NB4 (cell line): ENCODE results near the gene ABCD4.

Source experiments
- MAX ChIP-seq: IDR thresholded peaks from 2 replicates; pipeline ENCODE4 v1.6.1; 2011; ENCODE audit warnings: low read depth, low read length
- POLR2A ChIP-seq: IDR thresholded peaks from 2 replicates; pipeline ENCODE4 v1.6.1; 2011; ENCODE audit warnings: mild to moderate bottlenecking; ENCODE audit not compliant: insufficient read length; ENCODE audit errors: extremely low read depth
- TF ChIP-seq, protein P1 (sequence below): IDR thresholded peaks from one replicate; pipeline ENCODE4 v1.5.1; 2012; ENCODE audit warnings: low read depth, low read length

- TF ChIP-seq, protein P1, sequence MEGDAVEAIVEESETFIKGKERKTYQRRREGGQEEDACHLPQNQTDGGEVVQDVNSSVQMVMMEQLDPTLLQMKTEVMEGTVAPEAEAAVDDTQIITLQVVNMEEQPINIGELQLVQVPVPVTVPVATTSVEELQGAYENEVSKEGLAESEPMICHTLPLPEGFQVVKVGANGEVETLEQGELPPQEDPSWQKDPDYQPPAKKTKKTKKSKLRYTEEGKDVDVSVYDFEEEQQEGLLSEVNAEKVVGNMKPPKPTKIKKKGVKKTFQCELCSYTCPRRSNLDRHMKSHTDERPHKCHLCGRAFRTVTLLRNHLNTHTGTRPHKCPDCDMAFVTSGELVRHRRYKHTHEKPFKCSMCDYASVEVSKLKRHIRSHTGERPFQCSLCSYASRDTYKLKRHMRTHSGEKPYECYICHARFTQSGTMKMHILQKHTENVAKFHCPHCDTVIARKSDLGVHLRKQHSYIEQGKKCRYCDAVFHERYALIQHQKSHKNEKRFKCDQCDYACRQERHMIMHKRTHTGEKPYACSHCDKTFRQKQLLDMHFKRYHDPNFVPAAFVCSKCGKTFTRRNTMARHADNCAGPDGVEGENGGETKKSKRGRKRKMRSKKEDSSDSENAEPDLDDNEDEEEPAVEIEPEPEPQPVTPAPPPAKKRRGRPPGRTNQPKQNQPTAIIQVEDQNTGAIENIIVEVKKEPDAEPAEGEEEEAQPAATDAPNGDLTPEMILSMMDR = no peak
- TF ChIP-seq POLR2A (no peak), MAX (no peak)
Measured at GRCh38 chr14:74267588-74267987, 35.1 kb downstream of the ABCD4 start.
